ENCODE measurements around the gene ARHGAP12. TPM values are rescaled to one million over a fixed set of nuclear protein-coding genes. Genes with fewer than 3 reads are reported as not detected.

ARHGAP12 gene
- total RNA-seq, 3 donors from 2014 or later = 40.0 to 102 (median 60.0) TPM

GRCh38 chr10:31876652-31877352 lies 51.8 kb downstream of the ARHGAP12 start:
- DNase-seq (ENCODE audit: low spot score in 2 of 2) = no peak
- H3K27ac ChIP-seq = peak overlapping the region in 1 of 2 donors; percentile 21
- H3K9me3 ChIP-seq = no peaks in the 10 kb centered on the region
- H3K4me1 ChIP-seq = no peaks in the 10 kb centered on the region
- intact Hi-C loops (cut with DNase I; ENCODE audit: low total_unique reads) = no loop called here
- TF ChIP-seq CTCF (IDR thresholded peaks at IDR 0.05) = no peak
- no peak for TF ChIP-seq POLR2AphosphoS5 (IDR thresholded peaks at IDR 0.05)
- TF ChIP-seq POLR2A (IDR thresholded peaks at IDR 0.05) = no peak
- H3K27me3 ChIP-seq = no peaks in the 10 kb centered on the region
- H3K36me3 ChIP-seq = no peaks in the 10 kb centered on the region
- no peak overlapping the region for H3K4me3 ChIP-seq

- no peak for DNase-seq (ENCODE audit: low spot score in 2 of 2)
- no peaks in the 10 kb centered on the region for H3K9me3 ChIP-seq
- H3K27me3 ChIP-seq = no peaks in the 10 kb centered on the region
- H3K4me1 ChIP-seq = no peaks in the 10 kb centered on the region
- no peak overlapping the region for H3K4me3 ChIP-seq
- no peaks in the 10 kb centered on the region for H3K36me3 ChIP-seq
- intact Hi-C loops (cut with DNase I; ENCODE audit: low total_unique reads) = no loop called here
- TF ChIP-seq POLR2A (IDR thresholded peaks at IDR 0.05) = no peak
- no peak overlapping the region for H3K27ac ChIP-seq
Observed at GRCh38 chr10:31875608-31876007, 53.0 kb downstream of the ARHGAP12 start.

GRCh38 chr10:31873724-31874123 lies 54.9 kb downstream of the ARHGAP12 start:
- TF ChIP-seq CTCF (IDR thresholded peaks at IDR 0.05) (no peak), POLR2AphosphoS5 (IDR thresholded peaks at IDR 0.05) (no peak), POLR2A (IDR thresholded peaks at IDR 0.05) (no peak)
- DNase-seq (ENCODE audit: low spot score in 2 of 2) = no peak
- no peaks in the 10 kb centered on the region for H3K9me3 ChIP-seq
- H3K27me3 ChIP-seq = no peaks in the 10 kb centered on the region
- intact Hi-C loops (cut with DNase I; ENCODE audit: low total_unique reads) = no loop called here
- H3K4me1 ChIP-seq = no peaks in the 10 kb centered on the region
- H3K27ac ChIP-seq = no peak overlapping the region
- H3K4me3 ChIP-seq = no peak overlapping the region
- no peaks in the 10 kb centered on the region for H3K36me3 ChIP-seq

- Histone ChIP-seq H3K27me3 (no peaks in the 10 kb centered on the region), H3K27ac (no peak overlapping the region), H3K9me3 (no peaks in the 10 kb centered on the region), H3K4me3 (no peak overlapping the region), H3K4me1 (no peaks in the 10 kb centered on the region), H3K36me3 (no peaks in the 10 kb centered on the region)
- intact Hi-C loops (cut with DNase I; ENCODE audit: low total_unique reads) = no loop called here
- TF ChIP-seq CTCF (IDR thresholded peaks at IDR 0.05) (no peak), POLR2A (IDR thresholded peaks at IDR 0.05) (no peak), POLR2AphosphoS5 (IDR thresholded peaks at IDR 0.05) (no peak)
- no peak for DNase-seq (ENCODE audit: low spot score in 2 of 2)
Observed at GRCh38 chr10:31871266-31872065, 57.2 kb downstream of the ARHGAP12 start.

- DNase-seq (ENCODE audit: low spot score in 2 of 2) = no peak
- H3K27me3 ChIP-seq = no peaks in the 10 kb centered on the region
- TF ChIP-seq CTCF (IDR thresholded peaks at IDR 0.05) (no peak), POLR2AphosphoS5 (IDR thresholded peaks at IDR 0.05) (no peak), POLR2A (IDR thresholded peaks at IDR 0.05) (no peak)
- H3K9me3 ChIP-seq = no peaks in the 10 kb centered on the region
- no peak overlapping the region for H3K4me3 ChIP-seq
- H3K27ac ChIP-seq = no peak overlapping the region
- intact Hi-C loops (cut with DNase I; ENCODE audit: low total_unique reads) = loop anchor here (2.0 kb wide), 1 partner anchor 45 kb away; no protein-coding TSS in a partner anchor
- H3K4me1 ChIP-seq = peaks cover 0 to 5% of the 10 kb centered on the region in 2 donors
- H3K36me3 ChIP-seq = no peaks in the 10 kb centered on the region
Observed at GRCh38 chr10:31867646-31868045, 61.0 kb downstream of the ARHGAP12 start.
